Stimulated activated CD8-positive, alpha-beta memory T cell treated with anti-CD3 and anti-CD28 coated beads, Interleukin-4, amount 100 ng/mL, for 1 hour (primary cell): Measurements from ENCODE around the gene HS3ST4.
"Not testable (repeated sequence)": the region's sequence is repeated elsewhere in the genome, so short reads cannot be mapped to it uniquely, and the experiment has no call there.

ENCODE experiments used
- DNase-seq, 2 donors: peaks; one replicate each; pipeline ENCODE4 v3.0.0-alpha.2; 2020; ENCODE audit warnings: low read depth in 2 of 2, low spot score in 1 of 2

Gene HS3ST4

DNA sequence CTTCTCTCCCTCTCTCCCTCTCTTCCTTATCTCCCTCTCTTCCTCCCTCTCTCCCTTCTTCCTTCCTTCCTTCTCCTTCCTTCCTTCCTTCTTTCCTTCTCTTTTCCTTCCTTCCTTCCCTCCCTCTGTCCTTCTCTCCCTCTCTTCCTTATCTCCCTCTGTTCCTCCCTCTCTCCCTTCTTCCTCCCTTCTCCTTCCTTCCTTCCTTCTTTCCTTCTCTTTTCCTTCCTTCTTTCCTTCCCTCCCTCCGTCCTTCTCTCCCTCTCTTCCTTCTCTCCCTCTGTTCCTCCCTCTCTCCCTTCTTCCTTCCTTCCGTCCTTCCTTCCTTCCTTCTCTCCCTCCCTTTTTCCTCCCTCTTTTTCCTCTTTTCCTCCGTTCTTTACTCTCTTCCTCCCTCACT, 38.6 kb downstream of the HS3ST4 start:
- DNase-seq = no peak

- DNase-seq = no peak
Observed at GRCh38 chr16:25734430-25735385, 42.9 kb downstream of the HS3ST4 start.

DNA sequence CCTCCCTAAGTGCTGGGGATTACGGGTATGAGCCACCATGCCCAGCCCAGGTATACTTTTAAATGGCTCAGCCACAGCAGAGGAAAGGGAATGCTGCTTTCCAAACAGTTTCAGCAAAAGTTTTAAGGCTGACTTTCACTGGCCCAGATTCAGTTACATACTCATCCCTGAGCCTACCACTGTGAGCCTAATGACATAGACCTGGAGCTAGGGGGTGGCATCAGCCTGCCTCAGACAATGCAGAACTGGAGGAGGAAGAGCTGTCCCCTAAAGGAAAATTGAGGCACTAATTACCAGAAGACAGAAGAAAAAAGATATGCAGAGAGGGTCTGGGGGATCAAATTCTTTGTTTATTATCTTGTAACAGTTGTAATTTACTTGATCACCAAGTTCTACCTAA, 43.9 kb downstream of the HS3ST4 start:
- no peak for DNase-seq

DNA sequence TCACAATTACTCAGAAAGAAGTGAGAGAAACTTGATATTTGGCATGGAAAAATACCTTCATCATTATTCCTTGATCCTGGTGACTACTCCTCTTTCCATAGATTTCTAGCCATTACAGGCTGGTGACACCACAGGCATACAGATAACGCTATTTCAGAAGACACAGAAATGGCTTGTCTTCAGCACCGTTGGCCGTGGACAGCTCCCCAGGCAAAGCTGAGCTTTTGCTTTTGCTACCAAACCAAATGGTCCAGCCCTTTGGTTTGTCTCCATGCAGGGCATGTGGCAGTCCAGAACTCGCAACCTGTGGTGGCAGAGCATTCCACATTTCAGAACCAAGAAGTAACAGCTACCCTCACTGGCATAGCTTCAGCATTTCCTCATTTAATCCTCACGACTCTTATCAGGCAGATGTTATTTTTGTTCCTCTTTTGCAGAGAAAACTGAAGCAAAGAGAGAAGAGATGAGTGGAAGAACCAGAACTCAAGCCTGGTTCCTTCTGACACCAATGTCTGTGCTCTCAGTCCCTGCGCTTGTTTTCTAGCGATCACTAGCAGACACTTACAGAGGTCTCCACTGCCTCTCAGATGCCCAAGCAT, 55.5 kb downstream of the HS3ST4 start:
- DNase-seq = no peak

DNA sequence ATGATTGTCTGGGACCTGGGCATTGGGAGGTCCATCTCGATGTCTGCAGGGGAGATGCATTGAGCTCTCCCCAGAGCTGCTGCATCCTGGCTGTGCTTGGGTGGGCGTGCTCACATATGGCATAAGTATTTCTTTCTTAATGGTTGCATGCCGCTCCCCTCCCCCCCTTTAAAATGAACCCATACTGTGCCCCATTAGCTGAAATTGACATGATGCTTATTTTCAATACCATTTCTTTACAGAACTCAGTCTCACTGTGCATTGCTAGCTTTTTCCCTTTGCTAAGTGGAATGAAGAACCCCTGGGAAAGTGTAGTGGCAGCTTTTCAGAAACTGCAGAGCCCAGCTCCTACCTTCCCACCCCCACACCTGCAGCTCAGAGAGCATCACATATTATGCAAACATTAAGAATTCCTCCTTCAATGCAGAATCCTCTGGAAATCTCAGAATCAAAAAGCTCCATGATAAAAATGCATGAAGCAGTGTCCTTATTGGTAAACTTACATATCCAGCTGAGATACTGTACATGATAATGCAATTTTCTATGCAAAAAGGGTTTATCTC, 56.4 kb downstream of the HS3ST4 start:
- DNase-seq = no peak

DNA sequence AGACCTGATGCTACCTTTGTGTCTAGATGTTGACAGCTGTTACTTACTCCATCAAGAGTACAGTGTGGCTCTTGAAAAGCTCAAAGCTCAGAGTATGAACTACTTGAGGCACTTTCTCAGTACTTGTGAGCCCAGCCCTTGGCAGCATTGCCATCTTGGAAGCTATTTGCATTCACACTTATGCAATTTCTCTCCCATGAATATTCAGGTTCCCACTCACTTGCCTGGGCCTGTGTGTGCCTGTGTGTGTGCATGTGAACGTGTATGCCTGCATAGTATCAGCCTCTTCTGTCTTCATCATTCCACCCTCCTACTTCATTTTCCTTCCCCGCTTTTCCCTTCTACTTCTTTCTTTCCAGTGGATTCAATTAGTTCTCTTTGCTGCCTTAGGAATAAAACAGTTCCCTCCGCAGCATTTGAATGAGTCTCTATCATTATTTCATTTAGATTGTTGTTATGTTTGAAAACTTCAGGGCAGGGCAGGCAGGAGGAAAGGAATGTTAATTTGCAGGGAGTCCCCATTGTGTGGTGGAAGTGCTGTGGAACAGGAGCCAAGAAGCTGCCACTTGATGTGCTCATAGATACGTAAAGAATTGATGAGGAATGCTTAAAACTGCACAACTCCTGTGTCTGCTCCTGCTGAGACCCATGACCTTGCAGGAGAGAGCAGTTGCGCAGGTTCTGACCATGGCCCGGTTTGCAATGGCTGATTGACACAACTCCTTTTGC, 58.9 kb downstream of the HS3ST4 start:
- no peak for DNase-seq

GRCh38 chr16:25751230-25751835, 59.6 kb downstream of the HS3ST4 start:
- no peak for DNase-seq

DNA sequence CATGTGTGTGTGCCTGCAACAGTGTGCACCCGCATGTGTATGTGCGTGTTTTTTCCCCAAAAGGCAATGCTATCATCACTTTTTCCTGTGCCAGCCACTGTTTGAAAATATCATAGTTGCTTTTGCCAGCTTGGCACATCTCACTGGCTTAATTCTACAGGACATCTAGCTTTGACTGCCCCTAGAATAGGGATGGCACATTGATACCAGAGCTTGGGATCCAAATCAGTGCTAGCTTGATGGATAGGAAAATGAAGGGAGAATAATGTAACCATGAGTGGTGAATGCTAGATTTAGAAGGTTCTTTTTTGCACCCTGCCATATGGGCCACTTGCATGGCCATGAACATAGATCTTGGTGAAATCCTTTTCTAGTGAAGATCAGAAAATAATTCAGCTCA, 72.7 kb downstream of the HS3ST4 start:
- DNase-seq = no peak

DNA sequence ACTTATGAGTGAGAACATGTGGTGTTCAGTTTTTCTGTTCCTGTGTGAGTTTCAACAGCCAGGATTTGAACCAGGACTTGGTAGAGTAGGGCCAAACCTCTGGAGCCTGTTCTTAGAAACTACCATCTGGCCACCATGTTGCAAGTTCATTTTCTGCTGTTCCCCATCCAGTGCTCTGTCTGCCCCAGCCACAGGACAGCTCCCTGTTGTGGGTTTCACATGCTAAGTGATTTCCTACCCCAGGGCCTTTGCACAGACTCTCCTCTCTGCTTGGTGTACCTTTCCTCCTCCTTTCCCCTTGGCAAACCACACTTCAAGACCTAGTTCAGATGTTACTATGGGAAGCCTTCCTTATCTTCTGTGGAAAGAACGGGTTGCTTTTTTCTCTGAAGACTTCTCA, 79.5 kb downstream of the HS3ST4 start:
- no peak for DNase-seq

- no peak for DNase-seq
Observed at GRCh38 chr16:25771812-25772568, 80.2 kb downstream of the HS3ST4 start.

- not testable (repeated sequence) for DNase-seq
Observed at GRCh38 chr16:25776214-25776613, 84.5 kb downstream of the HS3ST4 start.

GRCh38 chr16:25783226-25783625, 91.5 kb downstream of the HS3ST4 start:
- no peak for DNase-seq

DNA sequence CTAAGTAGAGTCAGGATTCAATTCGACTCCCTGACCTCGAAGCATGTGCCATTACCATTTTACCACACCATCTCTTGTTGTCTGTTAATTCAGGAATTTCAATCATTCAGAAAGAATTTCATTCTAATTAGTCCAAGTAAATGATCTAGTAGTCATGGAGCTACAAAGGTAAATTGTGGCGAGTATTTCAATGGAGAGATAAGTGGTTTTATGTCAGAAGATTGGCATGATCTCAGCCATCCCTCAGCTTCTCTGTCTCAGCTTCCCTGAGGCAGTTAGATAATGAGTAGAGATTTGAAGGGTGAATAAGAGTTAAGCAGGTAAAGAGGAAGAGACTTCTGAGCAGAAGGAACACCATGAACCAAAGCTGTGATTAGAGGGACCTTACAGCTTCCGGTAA, 93.6 kb downstream of the HS3ST4 start:
- no peak for DNase-seq

GRCh38 chr16:25786748-25787147, 95.0 kb downstream of the HS3ST4 start:
- no peak for DNase-seq

GRCh38 chr16:25788637-25789036, 96.9 kb downstream of the HS3ST4 start:
- no peak for DNase-seq

DNA sequence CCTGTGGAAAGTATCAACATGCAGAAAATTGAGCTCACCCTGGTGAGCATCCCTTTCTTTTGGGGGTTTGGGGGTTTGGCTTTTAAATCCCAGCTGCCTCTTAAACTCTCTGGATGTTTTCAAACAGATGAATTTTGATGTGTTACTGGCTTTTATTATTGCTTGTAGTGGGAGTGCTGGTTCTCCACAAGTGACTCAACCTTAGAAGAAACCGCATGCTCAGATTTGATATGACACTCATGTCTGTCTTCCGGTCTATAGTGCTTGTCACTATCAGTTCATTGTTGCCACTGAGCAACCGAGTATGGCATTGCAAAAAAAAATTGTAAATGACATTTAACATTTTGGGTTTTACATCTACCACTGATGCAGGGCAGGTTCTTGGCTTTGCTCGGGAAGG, 104.5 kb downstream of the HS3ST4 start:
- no peak for DNase-seq

- no peak for DNase-seq
Observed at GRCh38 chr16:25798065-25798464, 106.3 kb downstream of the HS3ST4 start.

DNA sequence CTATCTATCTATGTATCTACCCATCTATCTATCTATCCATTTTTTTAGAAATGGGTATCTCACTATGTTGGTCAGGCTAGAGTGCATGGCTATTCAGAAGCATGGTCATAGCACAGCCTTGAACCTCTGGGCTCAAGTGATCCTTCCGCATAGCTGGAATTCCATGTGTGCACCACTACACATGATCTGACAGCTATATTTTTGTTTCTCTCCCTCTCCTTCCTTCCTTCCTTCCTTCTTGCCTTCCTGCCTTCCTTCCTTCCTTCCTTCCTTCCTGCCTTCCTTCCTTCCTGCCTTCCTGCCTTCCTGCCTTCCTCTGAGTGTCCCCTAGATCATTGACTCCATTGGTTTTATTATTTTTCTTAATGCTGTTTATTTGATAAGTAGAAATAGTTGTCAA, 108.1 kb downstream of the HS3ST4 start:
- no peak for DNase-seq

GRCh38 chr16:25812215-25812614, 120.5 kb downstream of the HS3ST4 start:
- DNase-seq = no peak

GRCh38 chr16:25817295-25817694, 125.5 kb downstream of the HS3ST4 start:
- DNase-seq = no peak
